ENCODE data around the gene SLC6A6. TPM values are rescaled to one million over a fixed set of nuclear protein-coding genes. Genes with fewer than 3 reads are reported as not detected.

SLC6A6 gene
- total RNA-seq, 1 donor from 2014 or later, result 79.9 TPM

GRCh38 chr3:14416453-14416852 lies 14.0 kb downstream of the SLC6A6 start:
- no peak for DNase-seq (ENCODE audit: low read depth)

GRCh38 chr3:14418296-14419250 lies 16.2 kb downstream of the SLC6A6 start:
- DNase-seq (ENCODE audit: low read depth), result no peak

GRCh38 chr3:14422016-14422963 lies 19.9 kb downstream of the SLC6A6 start:
- DNase-seq (ENCODE audit: low read depth), result no peak

- DNase-seq (ENCODE audit: low read depth), result no peak
Observed at GRCh38 chr3:14423197-14423743, 20.9 kb downstream of the SLC6A6 start.

- no peak for DNase-seq (ENCODE audit: low read depth)
Observed at GRCh38 chr3:14423963-14424362, 21.6 kb downstream of the SLC6A6 start.

- peak; percentile 68 for DNase-seq (ENCODE audit: low read depth)
Observed at GRCh38 chr3:14424711-14425580, 22.5 kb downstream of the SLC6A6 start.

GRCh38 chr3:14425581-14426304 lies 23.3 kb downstream of the SLC6A6 start:
- no peak for DNase-seq (ENCODE audit: low read depth)

GRCh38 chr3:14426305-14426620 lies 23.9 kb downstream of the SLC6A6 start:
- no peak for DNase-seq (ENCODE audit: low read depth)

GRCh38 chr3:14428087-14429033 lies 26.0 kb downstream of the SLC6A6 start:
- DNase-seq (ENCODE audit: low read depth), result peak; percentile 98

GRCh38 chr3:14429237-14429636 lies 26.8 kb downstream of the SLC6A6 start:
- DNase-seq (ENCODE audit: low read depth), result peak; percentile 28

GRCh38 chr3:14429640-14430039 lies 27.2 kb downstream of the SLC6A6 start:
- DNase-seq (ENCODE audit: low read depth), result no peak

GRCh38 chr3:14430053-14430452 lies 27.6 kb downstream of the SLC6A6 start:
- no peak for DNase-seq (ENCODE audit: low read depth)

GRCh38 chr3:14430706-14431451 lies 28.5 kb downstream of the SLC6A6 start:
- no peak for DNase-seq (ENCODE audit: low read depth)

GRCh38 chr3:14431452-14431916 lies 29.1 kb downstream of the SLC6A6 start:
- no peak for DNase-seq (ENCODE audit: low read depth)

GRCh38 chr3:14431917-14432834 lies 29.8 kb downstream of the SLC6A6 start:
- peak; percentile 90 for DNase-seq (ENCODE audit: low read depth)

- DNase-seq (ENCODE audit: low read depth), result no peak
Observed at GRCh38 chr3:14433106-14433505, 30.7 kb downstream of the SLC6A6 start.

- peak; percentile 61 for DNase-seq (ENCODE audit: low read depth)
Observed at GRCh38 chr3:14434126-14434497, 31.7 kb downstream of the SLC6A6 start.

All from myocyte (in vitro differentiated cells).